ENCODE results near the gene OR10H3.
"Not testable (repeated sequence)": the region's sequence is repeated elsewhere in the genome, so short reads cannot be mapped to it uniquely, and the experiment has no call there.

OR10H3 gene, protein sequence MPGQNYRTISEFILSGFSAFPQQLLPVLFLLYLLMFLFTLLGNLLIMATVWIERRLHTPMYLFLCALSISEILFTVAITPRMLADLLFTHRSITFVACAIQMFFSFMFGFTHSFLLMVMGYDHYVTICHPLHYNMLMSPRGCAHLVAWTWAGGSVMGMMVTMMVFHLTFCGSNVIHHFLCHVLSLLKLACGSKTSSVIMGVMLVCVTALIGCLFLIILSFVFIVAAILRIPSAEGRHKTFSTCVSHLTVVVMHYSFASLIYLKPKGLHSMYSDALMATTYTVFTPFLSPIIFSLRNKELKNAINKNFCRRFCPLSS

GRCh38 chr19:15737722-15738121, at the start of gene OR10H3:
Gene OR10H3, plus strand, starts transcription at chr19:15737985. Its CDS starts 3,408 bp downstream, at chr19:15741393.
- no peak for DNase-seq

DNA sequence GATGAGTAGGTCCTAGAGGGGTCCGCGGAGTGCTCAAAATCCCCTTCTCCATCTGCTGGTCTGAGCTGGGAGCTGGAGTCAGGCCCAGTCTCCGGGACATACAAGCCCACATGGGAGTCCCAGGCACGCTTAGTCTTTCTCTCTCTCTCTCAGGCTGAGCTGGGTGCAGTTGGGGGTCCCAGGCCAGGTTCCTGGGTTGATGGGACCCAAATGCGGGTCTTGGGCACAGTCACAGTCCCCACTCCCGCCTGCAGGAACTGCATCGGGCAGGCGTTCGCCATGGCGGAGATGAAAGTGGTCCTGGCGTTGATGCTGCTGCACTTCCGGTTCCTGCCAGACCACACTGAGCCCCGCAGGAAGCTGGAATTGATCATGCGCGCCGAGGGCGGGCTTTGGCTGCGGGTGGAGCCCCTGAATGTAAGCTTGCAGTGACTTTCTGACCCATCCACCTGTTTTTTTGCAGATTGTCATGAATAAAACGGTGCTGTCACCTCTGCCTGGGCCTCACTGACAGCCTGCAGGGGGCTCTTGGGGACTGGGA, 41.1 kb upstream of the OR10H3 start:
- no peak for DNase-seq

DNA sequence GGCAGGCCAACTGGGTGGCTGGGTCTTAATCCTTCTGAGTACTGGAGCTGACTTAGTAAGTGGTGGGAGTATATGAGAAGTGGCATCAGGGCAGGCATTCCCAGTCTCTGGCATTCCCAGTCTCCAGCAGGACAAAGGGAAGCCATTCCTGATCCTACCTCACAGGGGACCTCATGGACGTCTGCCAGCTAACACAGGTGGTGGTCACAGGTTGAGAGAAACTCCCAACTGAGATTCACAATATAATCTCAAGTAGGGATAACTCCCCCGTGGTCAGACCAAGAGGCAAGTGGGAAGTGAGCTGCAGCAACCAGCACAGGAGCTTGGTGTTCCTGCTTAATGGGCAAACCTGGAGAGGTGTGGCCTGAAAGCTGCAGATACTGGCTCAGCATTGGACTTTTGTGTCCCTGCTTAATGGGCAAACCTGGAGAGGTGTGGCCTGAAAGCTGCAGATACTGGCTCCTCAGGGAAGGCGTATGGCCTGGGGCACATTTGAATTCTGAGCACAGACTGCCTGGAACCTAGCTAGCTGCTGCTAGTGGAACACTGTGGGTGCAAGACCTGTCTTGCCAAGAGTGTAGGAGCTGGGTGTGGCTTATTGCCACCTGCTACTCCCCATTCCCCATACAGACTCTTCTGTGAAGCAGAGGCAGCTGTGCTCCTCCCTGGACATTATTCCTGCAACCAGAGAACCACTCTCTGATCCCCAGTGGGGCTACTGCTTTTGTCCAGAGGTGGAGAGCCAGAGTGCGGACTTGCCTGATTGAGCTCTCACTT, 35.8 kb upstream of the OR10H3 start:
- DNase-seq = no peak

DNA sequence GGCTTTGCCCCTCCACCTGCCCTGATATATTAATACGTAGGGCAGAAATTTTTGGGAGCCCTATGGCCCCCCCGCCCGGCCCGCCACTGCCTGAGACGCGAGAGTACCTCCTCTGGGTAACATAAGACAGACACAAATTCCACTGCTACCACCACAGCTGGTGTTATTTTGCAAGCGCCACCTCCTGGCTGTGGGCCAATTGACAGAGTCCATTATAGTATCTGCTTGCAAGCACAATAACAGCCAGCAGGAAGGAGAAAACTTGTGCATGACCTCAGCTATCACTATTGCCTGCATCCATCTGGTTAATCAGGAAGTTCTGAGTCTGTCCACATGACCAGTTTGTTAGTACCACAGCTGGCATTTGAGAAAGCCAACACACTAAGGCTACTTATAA, 35.3 kb upstream of the OR10H3 start:
- peak; percentile 50 for DNase-seq

- no peak for DNase-seq
Measured at GRCh38 chr19:15714638-15715037, 23.1 kb upstream of the OR10H3 start.

GRCh38 chr19:15715642-15716041, 22.1 kb upstream of the OR10H3 start:
- DNase-seq = no peak

DNA sequence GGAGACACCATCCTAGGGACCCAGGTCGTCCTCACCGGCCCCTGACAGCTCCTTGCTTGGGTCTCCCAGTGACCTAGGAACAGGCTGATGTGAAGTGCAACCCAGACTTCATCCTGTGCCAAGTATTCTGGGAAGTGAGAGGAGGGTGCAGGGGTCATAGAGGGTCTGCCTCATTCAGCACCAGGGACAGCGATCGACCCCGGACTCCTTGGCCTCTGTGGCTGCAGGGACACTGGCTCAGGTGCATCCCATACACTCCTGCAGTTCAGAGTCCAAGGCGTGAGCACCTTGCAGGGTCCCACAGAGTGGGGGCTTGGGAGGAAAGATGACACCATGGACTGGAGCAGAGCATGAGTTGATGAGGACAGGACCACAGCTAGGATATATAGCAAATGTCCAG, 20.0 kb upstream of the OR10H3 start:
- no peak for DNase-seq

- no peak for DNase-seq
Measured at GRCh38 chr19:15721268-15721667, 16.5 kb upstream of the OR10H3 start.

DNA sequence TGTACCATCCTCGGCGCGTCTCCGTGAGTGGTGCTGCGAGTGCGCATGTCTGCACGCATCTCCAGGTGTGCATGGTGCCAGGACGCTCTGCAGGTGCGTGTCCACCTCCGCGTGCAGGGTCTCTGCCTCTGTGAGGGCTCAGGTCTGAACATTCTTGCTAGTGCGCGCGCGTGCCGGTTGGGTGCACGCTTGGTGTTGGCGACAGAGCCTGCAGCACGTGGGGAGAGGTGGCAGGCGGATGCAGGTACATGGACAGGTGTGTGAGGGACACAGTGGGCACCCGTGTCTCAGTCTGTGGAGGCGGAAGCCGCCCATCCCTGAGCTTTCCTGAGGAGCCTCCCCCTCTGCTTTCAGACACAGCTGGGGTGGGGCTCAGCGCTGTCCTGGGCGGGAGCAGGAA, 14.8 kb upstream of the OR10H3 start:
- no peak for DNase-seq

DNA sequence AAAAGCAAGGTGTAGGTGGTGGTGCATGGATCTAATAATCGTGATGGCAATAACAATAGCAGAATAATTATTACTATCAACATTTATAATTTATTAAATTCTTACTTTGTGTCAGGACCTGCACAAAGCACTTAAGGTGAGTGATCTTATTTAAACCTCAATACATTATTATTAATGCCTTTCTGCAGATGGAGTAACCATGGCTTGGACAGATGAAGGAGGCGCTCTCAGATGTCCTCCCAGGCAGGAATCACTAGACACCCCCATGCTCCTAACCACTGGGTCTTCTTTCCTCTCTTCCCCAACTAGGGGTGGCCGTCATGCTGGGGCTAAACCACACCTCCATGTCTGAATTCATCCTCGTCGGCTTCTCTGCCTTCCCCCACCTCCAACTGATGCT, 10.1 kb upstream of the OR10H3 start, which contains the start of gene OR10H2:
TSS of gene OR10H2 (plus strand) at position 301 of the 400 bp plus-strand sequence. CDS start at position 321, 20 bp downstream.
- DNase-seq = no peak

GRCh38 chr19:15730538-15730937, 7.2 kb upstream of the OR10H3 start:
- DNase-seq = no peak

- no peak for DNase-seq
Measured at GRCh38 chr19:15732388-15732787, 5.4 kb upstream of the OR10H3 start.

DNA sequence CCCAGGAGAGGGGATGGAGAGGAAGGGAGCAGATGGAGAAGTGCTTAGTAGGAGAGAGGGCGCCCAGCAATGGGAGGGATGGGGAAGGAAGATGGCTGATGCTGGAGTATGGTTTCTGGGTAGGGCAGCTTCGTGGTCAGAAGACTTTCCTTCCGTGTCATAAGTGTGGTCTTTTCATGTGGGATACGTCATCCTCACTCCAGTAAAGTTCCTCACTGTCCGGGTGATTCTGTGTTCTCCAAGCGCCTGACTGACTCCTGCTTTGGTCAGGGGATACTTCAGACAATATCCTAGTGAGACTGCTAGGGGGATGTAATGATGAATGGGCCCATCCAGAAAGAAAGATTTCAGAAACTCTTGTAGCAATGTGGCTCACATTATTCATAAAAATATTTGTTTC, 3.9 kb upstream of the OR10H3 start:
- DNase-seq = no peak

- DNase-seq = no peak
Measured at GRCh38 chr19:15740785-15741184, 3.0 kb downstream of the OR10H3 start.

DNA sequence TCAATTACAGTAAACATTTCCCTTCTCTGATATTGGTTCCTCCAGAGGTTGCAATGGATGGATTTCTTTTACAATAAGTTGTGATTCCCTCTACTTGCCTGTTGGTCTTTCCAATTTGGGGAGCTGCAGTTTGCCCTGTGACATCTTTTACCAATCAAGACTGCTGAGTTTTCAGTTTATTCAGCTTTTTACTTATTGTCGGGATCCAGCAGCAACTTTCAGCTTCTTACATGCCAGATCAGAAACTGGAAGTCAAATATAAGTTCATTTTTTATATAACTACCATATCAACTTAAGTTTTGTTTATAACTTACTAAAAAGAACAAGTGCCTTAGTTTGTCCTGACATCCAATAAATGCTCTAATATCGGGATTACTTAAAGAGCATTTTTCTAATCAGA, 10.5 kb downstream of the OR10H3 start:
- no peak for DNase-seq

GRCh38 chr19:15758379-15758778, 20.6 kb downstream of the OR10H3 start:
- no peak for DNase-seq

DNA sequence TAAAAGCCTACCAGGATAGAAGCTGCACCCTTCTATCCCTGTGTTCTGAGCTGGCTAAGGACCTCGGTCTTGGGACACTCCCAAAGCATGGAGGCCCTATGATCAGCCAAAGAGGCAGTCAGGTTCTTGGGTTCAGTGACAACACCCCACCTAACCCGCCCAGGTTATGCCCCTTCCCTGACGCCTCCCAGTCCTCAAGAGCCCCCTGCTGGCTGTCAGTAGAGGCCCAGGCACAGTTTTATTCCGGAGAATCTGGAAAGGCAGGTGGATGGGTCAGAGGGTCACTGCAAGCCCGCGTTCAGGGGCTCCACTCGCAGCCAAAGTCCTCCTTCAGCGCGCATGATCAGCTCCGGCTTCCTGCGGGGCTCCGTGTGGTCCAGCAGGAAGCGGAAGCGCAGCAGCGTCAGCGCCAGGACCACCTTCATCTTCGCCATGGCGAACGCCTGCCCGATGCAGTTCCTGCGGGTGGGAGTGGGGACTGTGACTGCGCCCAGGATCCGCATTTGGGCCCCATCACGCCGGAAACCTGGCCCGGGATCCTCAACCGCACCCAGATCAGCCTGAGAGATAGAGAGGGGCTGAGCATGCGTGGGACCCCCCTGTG, 22.3 kb downstream of the OR10H3 start:
- peak; percentile 9 for DNase-seq

- no peak for DNase-seq
Measured at GRCh38 chr19:15769586-15769985, 31.8 kb downstream of the OR10H3 start.

GRCh38 chr19:15774159-15774558, 36.4 kb downstream of the OR10H3 start:
- DNase-seq = not testable (repeated sequence)

GRCh38 chr19:15775249-15775648, 37.5 kb downstream of the OR10H3 start:
- no peak for DNase-seq

DNA sequence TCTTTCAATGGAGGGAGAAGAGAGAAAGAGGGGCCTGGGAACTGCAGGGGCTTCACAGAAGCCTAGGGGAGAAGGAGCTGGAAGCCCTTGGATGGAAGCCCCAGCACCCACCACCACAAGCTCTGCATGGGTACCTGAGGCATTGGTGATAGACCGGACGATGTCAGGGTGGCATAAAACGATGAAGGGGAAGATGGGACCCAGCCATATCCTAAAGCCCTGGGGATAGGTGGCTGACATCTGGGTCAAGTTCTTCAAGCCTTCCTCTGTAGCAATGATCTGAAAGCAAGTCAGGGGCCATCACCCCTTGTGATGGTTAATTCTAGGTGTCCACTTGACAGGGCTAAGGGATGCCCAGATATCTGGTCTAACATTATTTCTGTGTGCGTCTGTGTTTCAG, 38.5 kb downstream of the OR10H3 start:
- DNase-seq = no peak

DNA sequence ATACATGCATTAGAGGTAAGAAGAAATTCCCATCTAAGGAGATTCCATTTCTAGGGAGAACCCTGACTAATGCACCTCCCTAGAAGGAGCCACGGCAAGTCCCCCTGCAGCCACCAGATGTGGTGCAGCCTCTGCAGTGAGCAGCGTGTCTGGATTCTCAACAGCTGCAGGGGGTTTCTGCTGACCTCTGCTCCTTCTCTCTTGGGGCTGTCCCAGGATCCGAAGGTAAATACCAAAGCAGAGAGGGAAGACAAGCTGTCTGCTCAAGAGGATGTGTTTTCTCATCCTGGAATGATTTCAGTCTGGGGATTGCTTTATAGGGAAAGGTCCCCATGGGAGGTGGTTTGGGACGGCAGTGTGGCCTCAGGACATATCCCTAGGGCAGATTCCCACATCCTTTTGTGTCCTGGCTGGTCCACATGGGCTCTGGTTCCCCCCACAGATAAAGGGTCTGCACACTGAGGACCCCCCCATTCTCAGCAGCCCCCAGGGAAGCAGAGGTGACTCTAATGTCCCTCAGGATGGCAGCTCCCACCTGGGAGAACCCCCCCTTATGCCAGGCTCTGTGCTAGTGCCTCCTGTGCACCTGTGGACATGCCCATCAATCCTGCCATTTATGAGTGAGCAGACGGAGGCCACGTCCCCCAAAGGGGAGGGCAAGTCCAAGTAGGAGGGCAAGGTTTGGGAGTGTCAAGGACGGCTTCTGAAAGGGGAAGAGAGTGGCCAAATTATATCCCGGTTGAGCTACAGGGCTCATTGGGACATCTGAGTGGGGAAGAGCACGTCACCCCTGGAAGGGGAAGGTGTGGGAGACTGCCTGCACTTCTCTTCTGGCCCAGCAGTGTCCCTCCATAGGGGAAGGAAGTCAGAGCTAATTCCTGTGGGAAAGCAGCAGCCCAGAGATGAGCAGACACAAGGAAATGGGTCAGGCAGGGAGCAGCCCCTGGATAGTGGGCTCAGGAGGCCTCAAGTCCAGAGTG, 39.5 kb downstream of the OR10H3 start:
- DNase-seq = no peak
